Midbrain (tissue), 1 donor: Measurements from ENCODE around the gene PIK3R5.

ENCODE experiments used
- DNase-seq: peaks from one replicate; lab custom pipeline; 2025; lab: John Stamatoyannopoulos, UW

The PIK3R5 gene

GRCh38 chr17:8879410-8879809, 86.1 kb downstream of the PIK3R5 start:
- DNase-seq = no peak

- DNase-seq = no peak
Measured at GRCh38 chr17:8877984-8878383, 87.5 kb downstream of the PIK3R5 start.

- DNase-seq = no peak
Measured at GRCh38 chr17:8875957-8876356, 89.5 kb downstream of the PIK3R5 start.

GRCh38 chr17:8875436-8875835, 90.1 kb downstream of the PIK3R5 start:
- no peak for DNase-seq

GRCh38 chr17:8873801-8874715, 91.4 kb downstream of the PIK3R5 start:
- no peak for DNase-seq

GRCh38 chr17:8872705-8873435, 92.6 kb downstream of the PIK3R5 start:
- DNase-seq = no peak

GRCh38 chr17:8872036-8872704, 93.3 kb downstream of the PIK3R5 start:
- no peak for DNase-seq

GRCh38 chr17:8871081-8871581, 94.4 kb downstream of the PIK3R5 start:
- no peak for DNase-seq

GRCh38 chr17:8870406-8871040, 95.0 kb downstream of the PIK3R5 start:
- no peak for DNase-seq

GRCh38 chr17:8869114-8869815, 96.2 kb downstream of the PIK3R5 start:
- no peak for DNase-seq

GRCh38 chr17:8868529-8868951, 97.0 kb downstream of the PIK3R5 start:
- DNase-seq = no peak

- DNase-seq = no peak
Measured at GRCh38 chr17:8868092-8868491, 97.4 kb downstream of the PIK3R5 start.

GRCh38 chr17:8867361-8867981, 98.0 kb downstream of the PIK3R5 start, which contains the start of gene PIK3R6:
Gene PIK3R6 (minus strand): TSS chr17:8867674. CDS start chr17:8849794, 17,880 bp downstream.
- peak; percentile 2 for DNase-seq

GRCh38 chr17:8865811-8866210, 99.7 kb downstream of the PIK3R5 start:
- no peak for DNase-seq

GRCh38 chr17:8865385-8865784, 100.1 kb downstream of the PIK3R5 start:
- DNase-seq = no peak

- DNase-seq = no peak
Measured at GRCh38 chr17:8862213-8863056, 103.1 kb downstream of the PIK3R5 start.

- no peak for DNase-seq
Measured at GRCh38 chr17:8861495-8862181, 103.9 kb downstream of the PIK3R5 start.

GRCh38 chr17:8859804-8860430, 105.6 kb downstream of the PIK3R5 start:
- DNase-seq = no peak
